ENCODE results near the gene TMOD3.
A peak's percentile ranks its signal among the peaks of the same experiment; 100 is the strongest.

The TMOD3 gene

DNA sequence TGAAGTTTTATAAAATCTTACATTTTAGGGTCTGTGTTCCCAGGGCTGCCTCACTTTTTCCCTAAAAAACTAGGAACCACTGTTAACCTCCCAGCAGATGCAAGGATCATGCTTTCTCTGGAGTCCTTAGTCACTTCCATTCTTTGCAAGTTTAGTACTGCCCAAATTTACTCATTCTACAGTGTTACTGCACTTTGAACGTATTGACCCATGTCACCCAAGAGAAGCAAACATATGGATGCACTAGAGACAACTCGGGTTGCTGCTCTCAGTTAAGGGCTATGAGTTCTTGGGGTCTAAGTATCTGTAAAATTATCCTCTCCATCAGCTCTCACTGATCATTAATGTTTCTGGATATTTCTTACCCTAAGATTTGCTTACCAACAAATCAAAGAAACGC, 83.1 kb downstream of the TMOD3 start:
- no peak for DNase-seq

DNA sequence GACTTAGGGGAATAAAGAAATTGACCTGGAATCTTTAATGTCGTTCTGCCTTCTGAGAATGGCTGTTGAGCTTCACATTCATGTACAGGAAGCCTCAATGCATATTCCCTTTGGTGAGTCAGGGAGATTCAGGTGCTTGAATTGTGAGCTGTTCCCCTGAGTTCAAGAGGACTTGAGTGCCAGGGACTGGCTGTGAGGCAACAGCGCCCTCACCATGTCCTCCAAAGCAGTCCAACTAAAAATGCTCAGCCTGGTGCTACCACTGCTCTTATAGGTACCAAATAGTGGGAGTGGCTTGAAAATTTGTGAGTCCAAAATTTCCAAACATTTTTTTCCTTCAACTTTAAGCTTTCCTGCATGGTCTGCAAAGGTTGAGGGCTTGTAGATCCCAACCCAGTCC, 88.0 kb downstream of the TMOD3 start:
- peak; percentile 23 for DNase-seq

DNA sequence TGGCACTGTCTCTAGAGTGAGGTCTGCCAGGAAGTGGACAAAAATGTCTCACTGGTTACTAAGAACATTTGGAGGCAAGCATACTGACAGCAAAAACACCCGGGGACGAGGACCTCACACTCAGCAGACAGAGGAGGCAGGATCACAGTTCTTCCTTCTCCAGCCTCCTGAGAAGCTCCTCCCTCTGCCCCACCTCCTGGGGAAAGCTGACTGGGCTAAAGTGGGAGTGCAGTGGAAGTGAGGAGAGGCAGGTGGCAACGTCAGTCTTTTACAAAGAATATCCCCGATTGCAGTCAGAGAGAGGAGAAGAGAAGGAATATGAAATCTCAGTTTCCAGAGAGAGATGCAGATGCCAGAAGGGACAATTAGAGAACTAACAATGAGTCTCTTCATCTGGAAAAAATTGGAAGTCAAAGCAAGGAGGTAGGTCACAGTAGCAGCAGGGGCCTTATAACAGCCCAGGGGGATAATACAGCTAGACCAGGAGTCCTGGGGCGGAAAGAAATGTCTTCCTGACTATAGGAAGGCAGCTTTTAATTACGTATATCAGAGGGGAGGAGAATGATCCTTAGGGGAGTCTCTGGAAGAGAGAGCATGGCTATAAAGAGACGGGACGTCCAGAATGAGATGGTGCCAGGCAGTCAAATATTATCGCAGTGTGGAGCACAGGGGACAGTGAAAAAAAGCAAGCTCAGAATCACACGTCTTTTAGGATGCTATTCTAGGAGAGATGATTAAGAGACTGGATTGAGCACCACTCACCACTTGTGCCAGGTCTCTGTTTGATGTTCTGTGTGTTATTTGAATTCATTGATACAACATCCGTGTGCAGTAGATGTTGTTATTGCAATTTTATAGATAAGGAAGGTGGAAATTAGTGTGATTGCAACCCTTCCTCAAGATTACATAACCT, 95.0 kb downstream of the TMOD3 start:
- DNase-seq: no peak

DNA sequence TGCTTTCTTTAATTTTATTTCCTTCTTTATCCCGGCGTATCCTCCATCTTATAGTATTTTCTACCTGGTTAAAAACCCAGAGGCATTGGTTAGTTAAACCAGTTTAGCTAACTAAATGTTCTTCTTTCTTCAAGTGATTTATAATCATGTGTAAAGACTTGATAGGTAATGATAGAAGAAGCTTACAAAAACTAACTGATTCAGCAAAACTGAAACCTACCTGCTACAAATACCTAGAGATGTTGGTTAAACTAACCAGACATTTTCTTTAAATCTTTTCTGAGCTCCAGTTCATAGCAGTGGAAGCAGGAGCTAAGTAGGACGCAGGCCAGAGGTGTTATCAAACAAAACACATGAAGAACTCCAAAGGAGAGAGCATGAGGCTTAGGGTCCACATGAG, 97.4 kb downstream of the TMOD3 start:
- DNase-seq: no peak

DNA sequence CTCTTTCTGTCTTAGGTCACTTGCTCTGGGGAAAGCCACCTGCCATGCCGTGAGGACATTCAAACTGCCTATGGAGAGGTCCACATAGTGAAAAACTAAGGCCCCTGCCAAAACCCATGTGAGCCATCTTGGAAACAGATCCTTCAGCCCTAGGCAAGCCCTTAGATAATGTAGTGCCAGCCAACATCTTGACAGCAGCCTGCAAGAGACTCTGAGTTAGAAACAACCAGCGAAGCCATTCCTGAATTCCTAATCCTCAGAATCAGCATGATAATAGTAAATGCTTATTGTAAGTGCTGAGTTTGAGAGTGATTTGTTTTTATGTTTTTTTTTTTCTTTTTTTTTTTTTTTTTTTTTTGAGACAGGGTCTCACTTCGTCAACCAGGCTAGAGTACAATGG, 101.6 kb downstream of the TMOD3 start:
- no peak for DNase-seq

DNA sequence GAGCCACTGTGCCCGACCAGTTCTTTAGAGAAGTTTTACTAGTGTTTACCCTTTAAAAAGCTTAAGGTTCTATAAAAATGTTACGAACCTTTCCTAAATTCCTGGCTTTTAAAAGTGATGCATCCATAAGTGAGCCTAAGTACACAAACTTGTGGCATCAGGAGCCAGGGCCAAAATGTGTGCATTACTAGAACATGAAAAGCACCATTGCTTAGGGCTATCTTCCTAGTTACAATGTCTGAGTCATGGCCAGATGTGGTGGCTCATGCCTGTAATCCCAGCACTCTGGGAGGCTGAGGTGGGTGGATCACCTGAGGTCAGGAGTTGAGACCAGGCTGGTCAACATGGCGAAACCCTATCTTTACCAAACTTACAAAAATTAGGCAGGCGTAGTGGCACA, 102.2 kb downstream of the TMOD3 start:
- DNase-seq: no peak

DNA sequence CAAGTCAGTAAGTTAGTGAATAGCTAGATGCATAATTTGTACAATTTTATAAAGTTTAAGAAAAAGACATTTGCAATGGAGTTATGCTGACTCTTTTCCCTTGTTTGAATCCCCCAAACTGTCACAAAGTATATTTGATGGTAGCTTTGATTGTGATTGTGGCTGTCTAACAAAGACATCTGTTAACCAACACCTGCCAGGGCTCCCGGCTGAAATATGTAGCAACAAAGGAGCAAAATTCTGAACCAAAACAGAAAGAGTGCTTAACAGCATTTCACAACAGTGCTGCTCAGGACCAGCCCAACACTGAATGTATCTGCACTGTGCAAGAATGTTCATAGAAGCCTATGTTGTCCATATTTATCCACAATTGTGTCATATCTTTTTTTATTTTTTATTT, 102.7 kb downstream of the TMOD3 start:
- DNase-seq: peak; percentile 18

DNA sequence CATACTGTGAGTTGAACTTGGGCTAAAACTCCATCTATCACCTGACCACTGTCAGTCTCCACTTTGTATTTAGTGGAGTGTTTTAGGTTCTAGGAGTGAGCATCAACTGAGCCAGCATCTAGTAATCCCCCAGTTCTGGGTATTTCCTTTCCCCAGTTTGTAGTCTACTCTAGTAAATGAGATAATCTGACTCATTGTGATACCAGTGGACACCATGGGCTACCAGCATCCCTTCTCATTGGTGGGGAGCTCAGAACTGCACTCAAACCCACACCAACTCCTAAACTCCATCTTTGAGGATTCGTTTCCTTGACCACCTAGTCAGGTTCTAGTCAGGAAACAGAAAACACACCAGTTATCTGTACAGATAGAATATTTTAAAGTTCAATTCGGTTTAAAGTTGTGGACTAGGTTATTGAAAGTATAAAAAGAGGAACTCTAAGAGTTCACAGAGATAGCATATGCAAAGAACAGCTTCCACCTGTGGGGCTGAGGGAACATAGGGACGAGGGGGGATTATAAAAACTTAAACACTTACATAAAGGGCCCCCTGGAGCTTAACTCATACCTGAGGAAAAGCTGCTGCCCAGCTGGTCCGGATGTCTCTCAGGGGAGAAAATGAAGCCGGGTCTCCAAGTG, 106.1 kb downstream of the TMOD3 start:
- DNase-seq: no peak

DNA sequence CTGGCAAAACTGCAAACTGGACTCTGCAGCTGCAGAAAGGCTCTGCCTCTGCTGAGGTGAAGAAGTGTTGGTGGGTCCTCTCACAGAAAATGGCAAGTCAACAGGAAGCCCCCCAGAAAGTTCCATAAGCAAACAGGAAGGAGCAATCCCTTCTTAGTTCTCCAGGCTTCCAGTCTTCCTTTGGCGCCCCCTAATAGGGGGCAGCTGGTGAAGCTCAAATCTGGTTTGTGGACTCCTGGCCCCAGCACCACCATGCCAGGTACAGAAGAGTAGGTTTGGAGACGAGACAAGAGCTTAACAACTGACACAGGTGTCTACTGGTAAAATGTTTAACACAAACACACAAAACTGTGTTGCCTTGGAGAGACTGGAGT, 106.6 kb downstream of the TMOD3 start:
- DNase-seq: no peak

DNA sequence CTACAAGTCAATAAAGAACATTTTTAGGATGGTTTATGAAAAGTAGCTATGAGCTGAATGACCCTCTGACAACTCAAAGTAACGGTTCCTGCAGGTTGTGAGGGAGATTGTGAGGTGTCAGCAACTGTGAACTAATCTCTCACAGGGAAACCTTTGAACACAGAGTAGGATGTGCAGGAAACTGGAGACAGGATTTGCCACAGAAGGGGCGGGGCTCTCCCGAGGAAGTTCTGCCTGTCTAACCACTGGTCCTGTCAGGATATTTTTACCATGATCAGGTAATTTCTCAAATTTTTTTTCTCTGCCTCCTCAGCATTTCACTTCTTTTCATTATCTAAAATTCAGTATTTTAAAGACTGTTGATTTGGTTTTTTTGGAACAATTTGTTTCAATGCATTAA, 108.8 kb downstream of the TMOD3 start:
- DNase-seq: no peak

DNA sequence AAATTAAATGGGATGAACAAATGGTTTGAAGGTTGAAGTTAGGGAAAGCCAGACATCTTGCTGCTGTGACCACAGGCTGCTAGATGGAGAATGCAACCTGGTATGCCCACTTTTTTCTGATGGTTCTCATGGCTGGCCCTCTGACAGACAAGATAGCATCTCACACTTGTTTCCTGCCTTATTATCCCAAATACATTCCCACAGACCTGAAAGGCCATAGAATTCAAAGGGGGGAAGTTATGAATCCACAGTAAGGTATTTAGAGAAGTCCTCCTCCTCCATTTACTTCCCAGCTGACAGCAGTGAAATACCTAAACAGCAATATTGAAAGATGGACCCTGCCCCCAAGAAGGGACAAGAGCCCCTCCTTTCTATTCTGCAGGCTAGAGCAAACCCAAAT, 109.8 kb downstream of the TMOD3 start:
- no peak for DNase-seq

DNA sequence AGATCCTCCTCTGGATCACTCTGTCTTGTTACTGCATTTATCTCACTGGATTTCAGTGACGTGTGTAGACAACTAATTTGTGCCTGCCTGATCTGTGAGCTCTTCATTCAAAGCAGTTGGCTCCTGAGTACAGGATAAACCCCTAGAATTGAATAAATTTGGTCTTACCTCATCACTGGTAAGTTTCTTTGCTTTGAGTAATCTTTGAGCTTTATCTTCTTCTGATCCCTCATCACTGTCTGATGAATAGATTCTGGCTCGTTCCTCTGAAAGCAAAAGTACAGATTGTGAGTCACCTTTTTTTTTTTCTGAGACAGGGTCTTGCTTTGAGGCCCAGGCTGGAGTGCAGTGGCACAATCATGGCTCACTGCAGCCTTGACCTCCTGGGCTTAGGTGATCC, 117.7 kb downstream of the TMOD3 start:
- DNase-seq: no peak

DNA sequence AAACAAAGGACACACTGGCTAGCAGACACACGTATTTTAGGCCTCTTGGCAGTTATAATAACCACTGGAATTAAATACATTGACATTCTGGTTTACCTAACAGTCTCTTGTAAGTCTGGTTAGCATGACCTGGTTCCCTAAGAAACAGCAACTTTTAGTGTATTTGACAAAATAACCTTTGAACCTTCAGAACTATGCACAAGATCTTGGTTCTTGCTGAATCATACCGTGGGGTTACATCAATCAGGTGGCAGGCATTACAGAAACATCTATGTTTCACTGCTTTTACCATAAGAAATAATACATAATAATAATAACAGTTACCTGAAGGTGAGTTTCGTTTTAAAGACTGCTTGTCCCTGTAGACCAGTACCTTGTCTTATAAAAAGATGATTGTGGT, 123.4 kb downstream of the TMOD3 start:
- DNase-seq: no peak

DNA sequence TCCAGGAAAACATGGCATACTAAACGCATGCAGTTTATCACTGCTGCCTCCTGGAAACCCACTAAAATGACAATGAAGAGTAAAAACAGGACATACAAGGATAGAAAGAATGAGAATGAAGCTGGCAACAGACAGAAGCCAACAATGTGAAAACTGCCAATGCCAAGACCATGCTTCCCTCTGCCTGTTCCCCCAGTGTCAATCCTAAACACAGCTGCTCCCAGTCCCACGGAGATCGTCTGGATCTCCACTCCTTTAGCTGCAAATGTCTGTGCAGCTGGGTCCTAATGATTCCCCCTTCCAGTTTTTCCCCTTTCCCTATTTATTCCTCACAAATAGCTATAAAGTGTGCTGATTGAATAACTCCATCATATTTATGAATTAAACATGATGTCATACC, 126.1 kb downstream of the TMOD3 start:
- DNase-seq: no peak
